CD4-positive, alpha-beta memory T cell (primary cell): ENCODE measurements around the gene UBR2. TPM values are rescaled to one million over a fixed set of nuclear protein-coding genes. Genes with fewer than 3 reads are reported as not detected.
"Not testable (repeated sequence)": the region's sequence is repeated elsewhere in the genome, so short reads cannot be mapped to it uniquely, and the experiment has no call there.

Experiments used
- CTCF ChIA-PET: fragments of 350-600 bp; sonication (Branson Sonifier 250); formaldehyde crosslinking; loops from one replicate; lab custom pipeline; 2021; ENCODE audit warnings: inconsistent platforms; ENCODE audit not compliant: partially characterized antibody; lab: Charles Lee
- POLR2A ChIA-PET: fragments of 350-600 bp; sonication (Branson Sonifier 250); formaldehyde crosslinking; loops from one replicate; lab custom pipeline; 2021; ENCODE audit not compliant: partially characterized antibody; lab: Charles Lee
- DNase-seq, 5 donors: peaks; one replicate each; pipeline versions ENCODE4 v3.0.0 to v3.0.0-alpha.2; 2020 to 2022; ENCODE audit warnings: mixed read lengths in 1 of 5
- H3K27ac ChIP-seq: one replicate; pipeline ENCODE4 v1.7.0; 2013; ENCODE audit warnings: low read depth, low read length
- H3K27me3 ChIP-seq: 2 replicates; pipeline ENCODE4 v1.7.0; 2013; ENCODE audit warnings: mild to moderate bottlenecking, low read length, moderate library complexity; ENCODE audit not compliant: insufficient read depth
- H3K36me3 ChIP-seq: 2 replicates; pipeline ENCODE4 v1.7.0; 2013; ENCODE audit warnings: mild to moderate bottlenecking, low read length, moderate library complexity; ENCODE audit not compliant: insufficient read depth
- H3K4me1 ChIP-seq: 2 replicates; pipeline ENCODE4 v1.7.0; 2013; ENCODE audit warnings: mild to moderate bottlenecking, low read length, moderate library complexity; ENCODE audit not compliant: insufficient read depth
- H3K4me3 ChIP-seq, 2 donors: one replicate each; pipeline ENCODE4 v1.7.0; 2013; ENCODE audit warnings: low read length in 2 of 2, mild to moderate bottlenecking in 1 of 2
- H3K9me3 ChIP-seq, 2 donors: one replicate each; pipeline ENCODE4 v1.7.0; 2013; ENCODE audit warnings: low read length in 2 of 2, control low read depth in 1 of 2; ENCODE audit not compliant: control insufficient read depth in 1 of 2
- H3K27ac Mint-ChIP-seq, 7 donors: one replicate each; pipeline ENCODE4 v1.8.0; 2020 to 2021; ENCODE audit warnings: mixed read lengths in 7 of 7, mild to moderate bottlenecking in 6 of 7, inconsistent platforms in 3 of 7, moderate library complexity in 3 of 7
- H3K27me3 Mint-ChIP-seq, 2 donors: one replicate each; pipeline ENCODE4 v1.8.0; 2020 to 2021; ENCODE audit warnings: mixed read lengths in 2 of 2
- H3K36me3 Mint-ChIP-seq, 2 donors: one replicate each; pipeline ENCODE4 v1.8.0; 2020 to 2021; ENCODE audit warnings: mixed read lengths in 2 of 2, inconsistent platforms in 1 of 2, mild to moderate bottlenecking in 1 of 2
- H3K4me1 Mint-ChIP-seq, 4 donors: one replicate each; pipeline ENCODE4 v1.8.0; 2020 to 2021; ENCODE audit warnings: mixed read lengths in 4 of 4, mild to moderate bottlenecking in 1 of 4
- H3K4me3 Mint-ChIP-seq, 8 donors: one replicate each; pipeline ENCODE4 v1.8.0; 2020 to 2021; ENCODE audit warnings: mixed read lengths in 8 of 8, mild to moderate bottlenecking in 7 of 8, moderate library complexity in 6 of 8, inconsistent platforms in 3 of 8
- H3K9me3 Mint-ChIP-seq, 8 donors: one replicate each; pipeline ENCODE4 v1.8.0; 2020 to 2021; ENCODE audit warnings: mixed read lengths in 8 of 8, mild to moderate bottlenecking in 5 of 8, inconsistent platforms in 3 of 8, moderate library complexity in 1 of 8
- intact Hi-C: fragments of 100-400 bp; cut with micrococcal nuclease; formaldehyde crosslinking; loops from one replicate; pipeline ENCODE4 v1.15.1; 2023
- polyA plus RNA-seq, 2 donors: library from polyadenylated mRNA; unstranded; fragments of 300-500 nt; fragmentation: Illumina TruSeq; gene quantifications; one replicate each; pipeline ENCODE4 v1.2.3, GENCODE V29; 2021
- total RNA-seq, 2 experiments: library from RNA; stranded (reverse); gene quantifications; one replicate each; pipeline ENCODE4 v1.2.3, GENCODE V29; 2021

The UBR2 gene
- total and polyA plus RNA-seq, 4 experiments from 2014 or later, result 4.9 to 55.7 (median 34.1) TPM

DNA sequence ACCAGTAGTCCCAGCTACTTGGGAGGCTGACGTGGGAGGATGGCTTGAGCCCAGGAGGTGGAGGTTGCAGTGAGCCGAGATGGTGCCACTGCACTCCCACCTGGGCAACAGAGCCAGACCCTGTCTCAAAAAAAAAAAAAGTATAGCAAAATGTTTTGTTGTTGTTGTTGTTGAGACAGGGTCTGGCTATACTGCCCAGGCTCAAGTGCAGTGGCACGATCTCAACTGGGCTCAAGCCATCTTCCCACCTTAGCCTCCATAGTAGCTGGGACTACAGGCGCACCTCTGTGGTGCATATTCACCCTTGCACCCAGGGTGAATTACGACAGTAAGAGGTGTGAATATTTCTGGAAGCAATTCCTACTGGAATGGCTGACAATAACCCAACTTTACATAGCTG, 11.4 kb upstream of the UBR2 start:
- no peak for DNase-seq
- no peaks in the 10 kb centered on the region for H3K36me3 ChIP-seq
- intact Hi-C loops, result no loop called here
- CTCF ChIA-PET, result interaction anchor here (1.0 to 2.9 kb wide), 5 partner anchors 8 to 292 kb away, joined by 3 to 6 read pairs (median 4); no protein-coding TSS in a partner anchor
- no peaks in the 10 kb centered on the region for H3K9me3 ChIP-seq
- H3K4me3 ChIP-seq, result no peak overlapping the region
- POLR2A ChIA-PET, result no interaction called here
- H3K4me1 ChIP-seq, result peaks cover 18% of the 10 kb centered on the region
- no peak overlapping the region for H3K4me3 Mint-ChIP-seq
- no peaks in the 10 kb centered on the region for H3K36me3 Mint-ChIP-seq
- no peaks in the 10 kb centered on the region for H3K27me3 ChIP-seq
- no peak overlapping the region for H3K27ac Mint-ChIP-seq
- H3K27me3 Mint-ChIP-seq, result peaks cover 2 to 4% of the 10 kb centered on the region in 2 donors
- no peak overlapping the region for H3K27ac ChIP-seq
- H3K9me3 Mint-ChIP-seq, result no peaks in the 10 kb centered on the region
- H3K4me1 Mint-ChIP-seq, result peaks cover 8 to 26% (median 18%) of the 10 kb centered on the region in 4 donors

DNA sequence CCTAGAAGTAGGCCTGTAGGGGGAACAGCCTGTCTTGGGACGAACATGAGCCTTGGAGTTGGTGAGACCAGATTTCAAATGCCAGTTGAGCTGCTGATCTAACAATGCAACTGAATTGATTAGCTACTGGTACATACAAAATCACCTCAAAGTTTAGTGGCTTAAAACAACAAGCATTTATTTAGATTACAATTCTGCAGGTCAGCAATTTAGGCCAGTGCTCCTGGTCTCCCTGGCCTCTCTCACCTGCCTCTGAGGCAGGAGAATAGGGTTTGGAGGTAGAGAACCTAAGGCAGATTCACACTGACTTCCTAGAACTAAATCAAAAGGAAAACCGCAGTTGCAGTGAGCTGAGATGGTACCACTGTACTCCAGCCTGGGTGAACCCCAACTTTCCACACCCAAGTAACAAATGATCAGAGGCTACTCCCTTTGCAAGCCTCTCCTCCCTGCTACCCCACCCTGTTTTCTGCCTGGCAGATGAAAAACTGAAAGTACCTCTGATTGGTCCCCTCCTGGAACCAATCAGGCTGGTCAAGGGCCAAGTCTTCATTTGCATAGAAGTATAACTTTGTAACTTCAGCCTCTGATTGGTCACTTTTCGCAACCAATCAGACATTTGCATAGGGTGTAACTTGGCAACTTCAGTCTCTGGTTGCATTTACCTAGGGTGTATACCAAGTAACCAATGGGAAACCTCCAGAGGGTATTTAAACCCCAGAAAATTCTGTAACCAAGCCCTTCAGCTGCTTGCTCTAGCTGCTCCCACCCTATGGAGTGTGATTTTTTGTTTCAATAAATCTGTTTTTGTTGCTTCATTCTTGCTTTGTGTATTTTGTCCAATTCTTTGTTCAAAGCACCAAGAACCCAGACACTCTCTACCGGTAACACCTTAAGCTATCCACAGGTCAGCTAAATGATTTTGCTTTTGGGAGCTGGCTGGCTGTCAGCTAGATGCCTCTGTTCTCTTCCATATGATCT, 8.1 kb upstream of the UBR2 start:
- Mint-ChIP-seq H3K4me3 (peak overlapping the region in 1 of 8 donors; percentile 24), H3K4me1 (peaks cover 4 to 18% (median 12%) of the 10 kb centered on the region in 4 donors), H3K27ac (peak overlapping the region in 3 of 7 donors; percentile 49 to 64 (median 60)), H3K27me3 (no peaks in the 10 kb centered on the region), H3K9me3 (no peaks in the 10 kb centered on the region), H3K36me3 (no peaks in the 10 kb centered on the region)
- CTCF ChIA-PET, result interaction anchor here (1.1 to 10.7 kb wide), 3 partner anchors 9 to 18 kb away, joined by 3 to 106 read pairs (median 4); partner anchors contain the start of gene UBR2
- DNase-seq, result peak; percentile 37 to 57 (median 44)
- Histone ChIP-seq H3K36me3 (no peaks in the 10 kb centered on the region), H3K27ac (no peak overlapping the region), H3K4me3 (no peak overlapping the region), H3K9me3 (no peaks in the 10 kb centered on the region), H3K27me3 (no peaks in the 10 kb centered on the region), H3K4me1 (peaks cover 13% of the 10 kb centered on the region)
- POLR2A ChIA-PET, result interaction anchor here (1.5 kb wide), 1 partner anchor 103 kb away, joined by 6 read pairs; no protein-coding TSS in a partner anchor
- intact Hi-C loops, result no loop called here

DNA sequence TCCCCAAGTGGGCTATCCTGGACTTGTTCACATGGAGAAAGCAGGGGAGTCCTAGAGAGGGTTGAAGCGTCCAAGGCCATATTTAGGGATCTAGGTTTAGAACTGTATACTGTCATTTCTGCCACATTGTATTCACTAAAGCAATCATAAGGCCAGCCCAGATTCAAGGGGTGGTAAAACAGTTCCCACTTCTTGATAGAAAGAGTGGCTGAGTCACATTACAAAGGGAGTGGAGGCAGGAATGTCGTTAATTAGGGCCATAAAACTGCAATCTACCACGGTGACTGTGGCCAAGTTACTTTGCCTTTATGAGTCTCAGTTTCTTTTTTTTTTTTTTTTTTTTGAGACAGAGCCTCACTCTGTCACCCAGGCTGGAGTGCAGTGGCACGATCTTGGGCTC, 7.4 kb upstream of the UBR2 start:
- intact Hi-C loops, result no loop called here
- ChIA-PET POLR2A (interaction anchor here (1.5 kb wide), 1 partner anchor 104 kb away, joined by 6 read pairs; no protein-coding TSS in a partner anchor), CTCF (interaction anchor here (10.7 kb wide), 1 partner anchor 9 kb away, joined by 106 read pairs; no protein-coding TSS in a partner anchor)
- Mint-ChIP-seq H3K9me3 (no peaks in the 10 kb centered on the region), H3K27me3 (no peaks in the 10 kb centered on the region), H3K27ac (peak overlapping the region in 1 of 7 donors; percentile 50), H3K4me3 (no peak overlapping the region), H3K4me1 (peaks cover 4 to 18% (median 12%) of the 10 kb centered on the region in 4 donors), H3K36me3 (no peaks in the 10 kb centered on the region)
- Histone ChIP-seq H3K27me3 (no peaks in the 10 kb centered on the region), H3K4me3 (no peak overlapping the region), H3K4me1 (peaks cover 13% of the 10 kb centered on the region), H3K9me3 (no peaks in the 10 kb centered on the region), H3K27ac (no peak overlapping the region), H3K36me3 (no peaks in the 10 kb centered on the region)
- no peak for DNase-seq

DNA sequence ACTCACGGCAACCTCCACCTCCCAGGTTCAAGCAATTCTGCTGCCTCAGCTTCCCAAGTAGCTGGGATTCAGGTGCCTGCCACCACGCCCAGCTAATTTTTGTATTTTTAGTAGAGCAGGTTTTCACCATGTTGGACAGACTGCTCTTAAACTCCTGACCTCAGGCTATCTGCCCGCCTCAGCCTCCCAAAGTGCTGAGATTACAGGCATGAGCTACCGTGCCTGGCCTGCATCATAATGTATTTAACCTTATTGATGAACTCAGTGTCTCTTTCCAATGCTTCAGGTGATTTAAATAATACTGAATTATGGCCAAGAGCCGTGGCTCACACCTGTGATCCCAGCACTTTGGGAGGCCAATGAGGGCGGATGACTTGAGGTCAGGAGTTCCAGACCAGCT, 4.6 kb upstream of the UBR2 start:
- H3K27ac ChIP-seq, intact Hi-C loops, H3K36me3 Mint-ChIP-seq, POLR2A ChIA-PET, DNase-seq, H3K9me3 ChIP-seq, H3K36me3 ChIP-seq, H3K4me3 ChIP-seq, H3K27me3 Mint-ChIP-seq, H3K27ac Mint-ChIP-seq, H3K27me3 ChIP-seq, H3K4me3 Mint-ChIP-seq, H3K9me3 Mint-ChIP-seq: not testable (repeated sequence)
- CTCF ChIA-PET, result interaction anchor here (10.7 kb wide), 1 partner anchor 12 kb away, joined by 106 read pairs; no protein-coding TSS in a partner anchor
- H3K4me1 Mint-ChIP-seq, result peaks cover 7 to 24% (median 9%) of the 10 kb centered on the region in 4 donors
- H3K4me1 ChIP-seq, result peaks cover 18% of the 10 kb centered on the region

DNA sequence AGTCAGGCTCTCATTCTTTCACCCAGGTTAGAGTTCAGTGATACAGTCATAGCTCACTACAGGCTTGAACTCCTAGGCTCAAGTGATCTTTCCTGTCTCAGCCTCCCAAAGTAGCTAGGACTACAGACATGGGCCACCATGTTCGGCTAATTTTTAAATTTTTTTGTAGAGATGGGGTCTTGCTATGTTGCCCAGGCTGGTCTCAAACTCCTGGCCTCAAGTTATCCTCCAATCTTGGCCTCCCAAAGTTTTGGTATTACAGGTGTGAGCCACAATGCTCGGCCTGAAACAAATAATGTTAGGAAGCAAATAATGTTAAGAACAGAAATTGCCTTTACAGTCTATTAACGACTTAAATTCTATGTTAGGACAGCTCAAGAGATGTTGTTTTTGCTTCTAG, 1.8 kb upstream of the UBR2 start:
- Histone ChIP-seq H3K9me3 (no peaks in the 10 kb centered on the region), H3K4me3 (no peak overlapping the region), H3K27ac (no peak overlapping the region), H3K27me3 (no peaks in the 10 kb centered on the region), H3K4me1 (peaks cover 17% of the 10 kb centered on the region), H3K36me3 (no peaks in the 10 kb centered on the region)
- peaks cover 0 to 1% of the 10 kb centered on the region in 2 donors for H3K27me3 Mint-ChIP-seq
- CTCF ChIA-PET, result interaction anchor here (1.3 to 10.7 kb wide), 2 partner anchors 15 to 347 kb away, joined by 5 to 106 read pairs; no protein-coding TSS in a partner anchor
- H3K4me1 Mint-ChIP-seq, result peaks cover 13 to 31% (median 16%) of the 10 kb centered on the region in 4 donors
- H3K27ac Mint-ChIP-seq, result no peak overlapping the region
- DNase-seq, result no peak
- no peaks in the 10 kb centered on the region for H3K9me3 Mint-ChIP-seq
- intact Hi-C loops, result loop anchor here (2.0 to 10.0 kb wide), 4 partner anchors 511 to 1073 kb away; partner anchors contain the start of genes MAD2L1BP, SRF and TAF8
- peaks cover 4 to 22% of the 10 kb centered on the region in 2 donors for H3K36me3 Mint-ChIP-seq
- no peak overlapping the region for H3K4me3 Mint-ChIP-seq
- POLR2A ChIA-PET, result interaction anchor here (0.7 kb wide), 1 partner anchor 114 kb away, joined by 3 read pairs; no protein-coding TSS in a partner anchor

DNA sequence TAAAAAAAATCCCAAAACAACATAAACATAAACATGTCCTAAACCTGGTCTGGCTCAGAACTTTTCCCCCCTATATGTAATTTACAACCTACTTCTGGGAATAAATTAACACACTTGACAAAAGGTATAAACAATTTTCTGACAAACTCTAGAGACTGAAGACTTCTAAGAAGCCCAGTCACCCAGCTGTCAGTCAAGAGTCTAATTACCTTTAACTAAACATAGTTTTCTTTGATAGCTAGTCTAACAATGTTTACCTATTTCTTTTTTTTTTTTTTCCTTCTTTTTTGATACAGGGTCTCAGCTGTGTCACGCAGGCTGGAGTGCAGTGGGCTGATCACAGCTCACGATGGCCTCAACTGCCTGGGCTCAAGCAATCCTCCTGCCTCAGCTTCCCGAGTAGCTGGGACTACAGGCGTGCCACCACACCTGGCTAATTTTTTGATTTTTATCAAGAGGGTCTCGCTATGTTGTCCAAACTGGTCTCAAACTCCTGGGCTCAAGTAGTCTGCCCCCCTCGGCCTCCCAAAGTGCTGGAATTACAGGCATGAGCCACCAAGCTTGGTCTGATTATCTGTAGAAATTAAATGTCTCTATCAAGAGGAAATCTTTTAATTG, 932 bp upstream of the UBR2 start:
- ChIA-PET CTCF (interaction anchor here (1.3 to 10.7 kb wide), 3 partner anchors 16 to 348 kb away, joined by 5 to 106 read pairs (median 12); no protein-coding TSS in a partner anchor), POLR2A (interaction anchor here (1.6 to 2.8 kb wide), 8 partner anchors 15 to 642 kb away, joined by 4 to 23 read pairs (median 14); partner anchors contain the start of genes BYSL, CNPY3, MED20 and PEX6)
- no peaks in the 10 kb centered on the region for H3K9me3 Mint-ChIP-seq
- H3K4me3 Mint-ChIP-seq, result peak overlapping the region in 5 of 8 donors; percentile 95 to 100 (median 98)
- peaks cover 4 to 25% of the 10 kb centered on the region in 2 donors for H3K36me3 Mint-ChIP-seq
- Histone ChIP-seq H3K27me3 (no peaks in the 10 kb centered on the region), H3K27ac (no peak overlapping the region), H3K4me3 (no peak overlapping the region), H3K36me3 (no peaks in the 10 kb centered on the region), H3K4me1 (peaks cover 26% of the 10 kb centered on the region), H3K9me3 (no peaks in the 10 kb centered on the region)
- peaks cover 16 to 36% (median 20%) of the 10 kb centered on the region in 4 donors for H3K4me1 Mint-ChIP-seq
- no peak for DNase-seq
- H3K27ac Mint-ChIP-seq, result peak overlapping the region in 2 of 7 donors; percentile 90 to 98
- intact Hi-C loops, result loop anchor here (1.0 to 10.0 kb wide), 7 partner anchors 316 to 1072 kb away; partner anchors contain the start of genes KLHDC3, MAD2L1BP, RPL7L1 and SRF
- peaks cover 0 to 1% of the 10 kb centered on the region in 2 donors for H3K27me3 Mint-ChIP-seq
